ENCODE measurements around the gene NPM1.
A peak's percentile ranks its signal among the peaks of the same experiment; 100 is the strongest.
"Not testable (repeated sequence)": the region's sequence is repeated elsewhere in the genome, so short reads cannot be mapped to it uniquely, and the experiment has no call there.

NPM1 gene, protein sequence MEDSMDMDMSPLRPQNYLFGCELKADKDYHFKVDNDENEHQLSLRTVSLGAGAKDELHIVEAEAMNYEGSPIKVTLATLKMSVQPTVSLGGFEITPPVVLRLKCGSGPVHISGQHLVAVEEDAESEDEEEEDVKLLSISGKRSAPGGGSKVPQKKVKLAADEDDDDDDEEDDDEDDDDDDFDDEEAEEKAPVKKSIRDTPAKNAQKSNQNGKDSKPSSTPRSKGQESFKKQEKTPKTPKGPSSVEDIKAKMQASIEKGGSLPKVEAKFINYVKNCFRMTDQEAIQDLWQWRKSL

DNA sequence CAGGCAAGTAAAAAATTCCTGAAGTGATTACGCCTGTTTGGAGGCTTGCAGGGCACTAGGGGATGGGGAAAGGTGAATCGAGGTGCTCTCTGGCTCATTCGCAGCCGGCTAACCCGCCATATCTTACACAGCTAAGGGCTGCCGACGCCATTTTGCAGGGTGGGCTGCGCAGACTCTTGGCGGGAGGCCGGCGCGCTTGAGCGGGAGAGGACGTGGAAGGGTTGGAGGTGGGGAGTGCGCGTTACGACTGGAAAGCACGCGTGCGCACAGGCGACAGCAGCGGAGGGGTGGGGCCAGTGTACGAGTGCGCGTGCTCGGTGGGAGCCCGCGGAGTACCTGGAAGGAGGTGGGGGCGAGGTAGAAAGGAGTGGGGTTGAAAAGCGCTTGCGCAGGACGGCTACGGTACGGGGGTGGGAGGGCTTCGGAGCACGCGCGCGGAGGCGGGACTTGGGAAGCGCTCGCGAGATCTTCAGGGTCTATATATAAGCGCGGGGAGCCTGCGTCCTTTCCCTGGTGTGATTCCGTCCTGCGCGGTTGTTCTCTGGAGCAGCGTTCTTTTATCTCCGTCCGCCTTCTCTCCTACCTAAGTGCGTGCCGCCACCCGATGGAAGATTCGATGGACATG, at the start of gene NPM1:
NPM1 (plus strand) TSS at position 505 of the 625 bp plus-strand sequence; CDS start at position 605, 100 bp downstream.
- no peak for TF ChIP-seq Cebpa-rat (IDR thresholded peaks at IDR 0.05)
- Histone ChIP-seq H3K4me3 (peak within 1 kb of the TSS; percentile 82 to 99 (median 94)), H3K36me3 (peaks cover 24 to 40% (median 40%) of the 10 kb centered on the region in 11 experiments), H3K27ac (peak within 1 kb of the TSS; percentile 82 to 98 (median 93)), H3K27me3 (no peaks in the 10 kb centered on the region), H3K4me2 (peak within 1 kb of the TSS; percentile 81 to 98 (median 91)), H3K9ac (peak within 1 kb of the TSS; percentile 91 to 99 (median 96)), H4K20me1 (peaks cover 44 to 48% (median 47%) of the 10 kb centered on the region in 11 experiments), H3K9me3 (replicated peaks in 1 of 11) (peaks cover 0 to 9% (median 0%) of the 10 kb centered on the region in 11 experiments; a peak in 3 of 22 replicates), H3K4me1 (peaks cover 27 to 38% (median 34%) of the 10 kb centered on the region in 10 experiments)

DNA sequence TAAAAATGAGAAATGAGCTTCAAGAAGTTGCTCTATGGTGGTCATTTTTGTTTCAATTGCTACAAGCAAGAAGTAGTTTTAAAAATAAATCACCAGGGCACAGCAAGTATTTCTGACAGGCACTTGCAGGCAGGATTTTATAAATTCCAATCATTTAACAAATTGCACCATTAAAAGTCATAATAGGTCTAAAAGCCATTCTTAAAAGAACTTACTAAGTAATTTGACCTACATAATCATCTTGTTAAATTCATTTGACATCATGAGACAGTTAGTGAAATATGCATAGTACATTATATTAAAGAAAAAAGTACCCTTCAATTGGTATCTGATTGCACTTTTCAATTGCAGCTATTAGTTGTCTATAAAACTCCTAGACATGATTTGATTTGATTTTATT, 47.6 kb upstream of the NPM1 start:
- no peak for TF ChIP-seq Cebpa-rat (IDR thresholded peaks at IDR 0.05)
- no peak overlapping the region for H3K4me2 ChIP-seq

DNA sequence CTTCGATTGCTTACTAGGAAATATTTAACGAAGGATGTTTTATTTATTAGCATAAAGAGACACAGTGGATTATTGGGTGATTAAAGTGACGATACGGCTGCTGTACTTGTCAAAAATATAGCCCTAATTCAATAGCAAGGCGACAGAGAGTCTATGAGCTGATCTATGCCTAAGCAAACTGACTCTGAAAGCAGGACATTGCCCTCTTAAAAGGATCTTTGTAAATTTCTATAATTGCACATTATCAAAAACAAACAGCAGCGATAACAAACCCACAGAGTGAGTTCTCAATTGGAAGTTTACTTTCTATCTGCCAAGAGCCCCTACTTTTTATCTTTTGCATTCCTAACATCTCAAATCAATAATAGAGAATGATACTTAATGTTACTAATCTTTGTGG, 47.2 kb upstream of the NPM1 start:
- H4K20me1 ChIP-seq = no peaks in the 10 kb centered on the region
- H3K27ac ChIP-seq = no peak overlapping the region
- H3K9ac ChIP-seq = no peak overlapping the region
- peaks cover 11 to 22% (median 17%) of the 10 kb centered on the region in 11 experiments; a peak in 20 of 22 replicates for H3K27me3 ChIP-seq
- TF ChIP-seq Cebpa-rat (IDR thresholded peaks at IDR 0.05) = no peak
- H3K4me3 ChIP-seq = no peak overlapping the region
- no peaks in the 10 kb centered on the region for H3K36me3 ChIP-seq
- H3K9me3 ChIP-seq (replicated peaks in 1 of 11) = no peaks in the 10 kb centered on the region
- no peak overlapping the region for H3K4me2 ChIP-seq
- H3K4me1 ChIP-seq = no peaks in the 10 kb centered on the region

More for the DNA sequence above, 47.6 kb upstream of the NPM1 start:
- H3K27me3 ChIP-seq = peaks cover 11 to 22% (median 17%) of the 10 kb centered on the region in 11 experiments; a peak in 20 of 22 replicates
- H3K27ac ChIP-seq = no peak overlapping the region
- no peaks in the 10 kb centered on the region for H3K4me1 ChIP-seq
- H3K36me3 ChIP-seq = no peaks in the 10 kb centered on the region
- H4K20me1 ChIP-seq = no peaks in the 10 kb centered on the region
- H3K9ac ChIP-seq = no peak overlapping the region
- H3K4me3 ChIP-seq = no peak overlapping the region
- H3K9me3 ChIP-seq (replicated peaks in 1 of 11) = no peaks in the 10 kb centered on the region

DNA sequence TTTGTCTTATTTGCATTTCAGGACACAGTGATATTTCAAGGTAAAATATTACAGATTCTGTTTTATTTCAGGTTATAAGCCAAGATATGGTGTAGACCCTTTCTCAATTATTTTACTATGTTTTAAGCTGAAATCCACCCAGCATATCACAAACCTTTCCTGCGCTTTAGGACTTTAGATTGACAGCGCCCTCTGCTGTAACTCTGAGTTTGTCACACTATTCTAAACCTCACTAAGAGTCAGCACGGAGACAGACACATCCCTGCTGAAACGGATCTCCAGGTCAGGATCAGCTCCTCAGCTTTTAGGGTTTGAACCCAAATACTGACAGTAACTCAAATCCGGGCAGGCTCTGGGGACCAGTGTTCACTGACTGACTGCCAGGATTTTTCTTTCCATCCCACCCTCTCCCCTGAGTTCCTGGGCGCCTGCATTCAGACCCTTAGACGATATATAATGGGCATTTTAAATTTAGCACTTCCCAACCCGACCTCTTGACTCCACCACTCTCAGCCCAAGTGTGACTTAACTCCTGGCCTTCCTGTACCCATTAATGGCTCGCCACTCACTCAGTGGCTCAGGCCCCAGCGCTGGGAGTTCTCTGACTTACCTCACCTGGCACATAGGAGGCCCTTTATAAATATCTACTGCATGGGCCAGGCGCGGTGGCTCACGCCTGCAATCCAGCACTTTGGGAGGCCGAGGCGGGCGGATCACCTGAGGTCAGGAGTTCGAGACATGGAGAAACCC, 45.1 kb upstream of the NPM1 start:
- H3K27me3 ChIP-seq = peaks cover 0 to 3% (median under 1%) of the 10 kb centered on the region in 11 experiments; a peak in 6 of 22 replicates
- no peaks in the 10 kb centered on the region for H3K9me3 ChIP-seq (replicated peaks in 1 of 11)
- H3K4me1 ChIP-seq = no peaks in the 10 kb centered on the region
- H3K36me3 ChIP-seq = no peaks in the 10 kb centered on the region
- H4K20me1 ChIP-seq = no peaks in the 10 kb centered on the region
- no peak overlapping the region for H3K4me3 ChIP-seq
- H3K27ac ChIP-seq = no peak overlapping the region
- no peak overlapping the region for H3K9ac ChIP-seq
- no peak overlapping the region for H3K4me2 ChIP-seq
- TF ChIP-seq Cebpa-rat (IDR thresholded peaks at IDR 0.05) = no peak

DNA sequence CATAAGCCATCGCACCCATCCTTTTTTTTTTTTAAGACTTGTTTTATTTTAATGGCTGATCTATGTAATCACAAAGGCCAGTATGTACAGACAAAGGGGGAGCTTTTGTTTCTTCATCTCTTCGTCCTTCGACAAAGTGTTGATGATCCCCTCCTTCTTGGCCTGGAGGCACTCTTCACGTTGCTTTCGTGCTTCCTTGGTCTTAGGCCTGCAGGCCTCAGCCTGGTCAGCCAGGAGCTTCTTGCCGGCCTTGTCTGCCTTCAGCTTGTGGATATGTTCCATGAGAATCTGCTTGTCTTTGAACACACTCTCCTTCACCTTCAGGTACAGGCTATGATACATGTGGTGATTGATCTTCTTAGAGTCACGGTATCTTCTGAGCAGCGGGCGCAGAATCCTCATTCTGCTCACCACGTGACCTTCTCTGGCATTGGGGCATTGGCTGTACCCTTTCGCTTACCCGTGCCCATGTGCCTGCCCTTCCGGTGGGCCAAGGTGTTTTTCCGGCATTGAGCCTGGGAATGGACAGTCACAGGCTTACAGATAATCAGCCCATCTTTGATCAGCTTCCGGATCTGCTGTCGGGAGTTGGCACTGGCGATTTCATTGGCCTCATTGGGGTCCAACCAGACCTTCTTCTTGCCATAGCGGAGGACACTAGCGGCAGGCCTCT, 42.6 kb upstream of the NPM1 start:
- no peaks in the 10 kb centered on the region for H4K20me1 ChIP-seq
- no peaks in the 10 kb centered on the region for H3K27me3 ChIP-seq
- no peak overlapping the region for H3K27ac ChIP-seq
- H3K4me3 ChIP-seq = no peak overlapping the region
- no peak overlapping the region for H3K4me2 ChIP-seq
- no peak overlapping the region for H3K9ac ChIP-seq
- no peaks in the 10 kb centered on the region for H3K9me3 ChIP-seq (replicated peaks in 1 of 11)
- TF ChIP-seq Cebpa-rat (IDR thresholded peaks at IDR 0.05) = no peak
- H3K36me3 ChIP-seq = no peaks in the 10 kb centered on the region
- H3K4me1 ChIP-seq = no peaks in the 10 kb centered on the region

DNA sequence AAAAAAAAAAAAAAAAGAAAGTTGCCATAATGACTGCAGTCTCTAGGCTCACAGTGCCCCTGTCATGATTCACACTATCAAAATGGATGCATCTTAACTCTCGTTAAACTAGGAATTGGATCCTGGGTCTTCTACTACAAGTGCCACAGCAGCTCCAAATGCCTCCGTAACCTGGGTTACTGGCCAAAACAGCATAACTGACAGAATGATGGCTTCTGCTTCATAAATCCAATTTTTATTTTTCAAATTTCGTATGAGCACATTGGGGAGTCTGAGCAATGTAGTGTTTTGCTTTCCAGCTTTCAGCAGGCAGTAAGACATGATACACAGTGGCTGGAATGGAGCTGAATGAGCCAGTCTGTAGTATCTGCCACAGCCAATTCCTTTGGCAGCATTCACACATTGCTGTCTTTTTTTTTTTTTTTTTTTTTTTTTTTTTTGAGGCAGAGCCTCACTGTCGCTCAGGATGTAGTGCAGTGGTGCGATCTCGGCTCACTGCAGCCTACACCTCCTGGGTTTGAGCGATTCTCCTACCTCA, 36.0 kb upstream of the NPM1 start:
- no peak overlapping the region for H3K9ac ChIP-seq
- no peak overlapping the region for H3K4me3 ChIP-seq
- H3K27me3 ChIP-seq = no peaks in the 10 kb centered on the region
- H3K27ac ChIP-seq = no peak overlapping the region
- no peak overlapping the region for H3K4me2 ChIP-seq
- peaks cover 0 to 3% (median 1%) of the 10 kb centered on the region in 11 experiments; a peak in 6 of 22 replicates for H3K9me3 ChIP-seq (replicated peaks in 1 of 11)
- H3K4me1 ChIP-seq = no peaks in the 10 kb centered on the region
- H4K20me1 ChIP-seq = no peaks in the 10 kb centered on the region
- TF ChIP-seq Cebpa-rat (IDR thresholded peaks at IDR 0.05) = no peak
- H3K36me3 ChIP-seq = no peaks in the 10 kb centered on the region

DNA sequence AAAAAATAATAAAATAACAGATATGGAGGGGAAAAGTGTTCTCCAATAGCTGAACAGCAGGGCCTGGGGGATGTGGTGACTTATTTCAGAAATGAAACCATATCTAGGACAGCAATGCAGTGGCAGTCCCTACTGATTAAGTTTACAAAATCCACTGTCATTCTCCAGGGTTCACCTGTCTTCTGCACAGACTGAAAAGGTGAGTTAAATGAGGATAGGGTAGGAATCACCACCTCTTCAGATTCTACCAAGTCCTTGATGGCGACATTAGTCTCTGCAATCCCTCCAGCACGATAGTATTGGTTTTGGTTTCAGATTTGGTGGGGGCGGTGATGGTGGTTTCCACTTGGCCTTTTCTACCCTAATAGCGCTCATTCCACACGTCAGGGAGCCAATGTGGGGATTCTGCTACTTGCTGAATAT, 32.3 kb upstream of the NPM1 start:
- Histone ChIP-seq H3K27me3 (no peaks in the 10 kb centered on the region), H3K9me3 (replicated peaks in 1 of 11) (peaks cover 0 to 18% (median 11%) of the 10 kb centered on the region in 11 experiments; a peak in 8 of 22 replicates), H3K4me2 (no peak overlapping the region), H3K4me3 (no peak overlapping the region), H3K36me3 (no peaks in the 10 kb centered on the region), H3K4me1 (no peaks in the 10 kb centered on the region), H3K27ac (no peak overlapping the region), H3K9ac (no peak overlapping the region), H4K20me1 (no peaks in the 10 kb centered on the region)
- no peak for TF ChIP-seq Cebpa-rat (IDR thresholded peaks at IDR 0.05)

DNA sequence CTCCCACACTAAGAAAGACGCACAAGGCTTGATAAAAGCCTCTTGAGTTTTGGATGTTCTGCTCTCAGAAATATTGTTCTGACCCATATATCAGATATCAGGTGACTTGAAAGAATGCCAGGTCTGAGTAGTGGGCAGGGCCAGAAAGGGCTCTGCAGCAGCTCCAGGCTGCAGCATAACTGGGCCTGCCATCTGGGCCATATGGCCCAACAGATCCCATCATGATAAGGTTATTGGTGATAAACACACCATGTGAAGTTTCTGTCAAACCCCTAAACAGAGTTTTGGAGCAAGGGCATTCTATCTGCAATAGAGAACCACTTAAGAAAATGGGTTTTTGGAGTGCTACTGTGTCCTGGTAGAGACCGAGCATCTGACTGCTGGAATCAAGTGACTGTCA, 29.8 kb upstream of the NPM1 start:
- Histone ChIP-seq H3K4me1 (peaks cover 0 to under 1% (median 0%) of the 10 kb centered on the region in 10 experiments; a peak in 2 of 20 replicates), H3K27ac (no peak overlapping the region), H3K9ac (no peak overlapping the region), H4K20me1 (no peaks in the 10 kb centered on the region), H3K9me3 (replicated peaks in 1 of 11) (peaks cover 0 to 18% (median 11%) of the 10 kb centered on the region in 11 experiments; a peak in 8 of 22 replicates), H3K36me3 (no peaks in the 10 kb centered on the region), H3K27me3 (no peaks in the 10 kb centered on the region), H3K4me2 (no peak overlapping the region), H3K4me3 (no peak overlapping the region)
- no peak for TF ChIP-seq Cebpa-rat (IDR thresholded peaks at IDR 0.05)

DNA sequence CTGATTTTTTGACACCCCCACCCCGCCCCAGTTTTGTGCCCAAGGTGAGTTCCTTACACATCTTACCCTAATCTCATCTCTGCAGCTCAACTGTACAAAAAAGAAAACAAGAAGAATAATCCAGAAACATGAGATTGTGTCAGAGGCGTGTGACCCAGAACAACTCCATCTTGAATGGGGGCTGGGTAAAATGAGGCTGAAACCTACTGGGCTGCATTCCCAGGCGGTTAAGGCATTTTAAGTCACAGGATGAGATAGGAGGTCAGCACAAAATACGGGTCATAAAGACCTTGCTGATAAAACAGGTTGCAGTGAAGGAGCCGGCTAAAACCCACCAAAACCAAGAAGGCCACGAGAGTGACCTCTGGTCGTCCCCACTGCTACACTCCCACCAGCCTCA, 26.5 kb upstream of the NPM1 start:
- Histone ChIP-seq H3K4me1 (peaks cover 8 to 20% (median 15%) of the 10 kb centered on the region in 10 experiments; a peak in 19 of 20 replicates), H3K9me3 (replicated peaks in 1 of 11) (peaks cover 0 to 18% (median 11%) of the 10 kb centered on the region in 11 experiments; a peak in 8 of 22 replicates)
- H3K4me2 ChIP-seq, H3K36me3 ChIP-seq, H3K27me3 ChIP-seq, H3K9ac ChIP-seq, H4K20me1 ChIP-seq, H3K4me3 ChIP-seq, H3K27ac ChIP-seq: not testable (repeated sequence)

DNA sequence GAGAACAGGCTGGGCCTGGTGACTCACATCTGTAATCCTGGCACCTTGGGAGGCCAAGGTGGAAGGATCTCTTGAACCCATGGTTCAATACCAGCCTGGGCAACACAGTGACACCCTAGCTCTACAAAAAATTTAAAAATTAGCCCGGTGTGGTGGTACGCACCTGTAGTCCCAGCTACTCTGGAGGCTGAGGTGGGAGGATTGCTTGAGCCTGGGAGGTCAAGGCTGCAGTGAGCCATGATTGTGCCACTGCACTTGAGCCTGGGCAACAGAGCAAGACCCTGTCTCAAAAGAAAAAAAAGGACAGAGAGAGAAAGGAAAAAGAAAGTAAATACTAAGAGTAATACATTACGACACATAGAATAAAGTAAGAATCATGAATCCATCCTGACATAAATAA, 24.4 kb upstream of the NPM1 start:
- not testable (repeated sequence) for H3K36me3 ChIP-seq; H3K9ac ChIP-seq; H3K9me3 ChIP-seq (replicated peaks in 1 of 11); H3K27me3 ChIP-seq; H3K4me3 ChIP-seq; H4K20me1 ChIP-seq
- peak overlapping the region in 8 of 11 experiments; percentile 12 to 64 (median 33); a peak in 8 of 22 replicates for H3K4me2 ChIP-seq
- peak overlapping the region in 5 of 11 experiments; percentile 1 to 42 (median 24); a peak in 4 of 22 replicates for H3K27ac ChIP-seq
- H3K4me1 ChIP-seq = peaks cover 26 to 41% (median 34%) of the 10 kb centered on the region in 10 experiments
